ENCODE data around the gene RNMT.

- no peak for TF ChIP-seq CTCF (IDR thresholded peaks at IDR 0.05)
- no peak for TF ChIP-seq POLR2A (IDR thresholded peaks at IDR 0.05)
Measured at GRCh38 chr18:13756261-13756660, 29.8 kb downstream of the RNMT start.

Measured in uterus (tissue), 2 donors.